ENCODE results near the gene GALT.
A peak's percentile ranks its signal among the peaks of the same experiment; 100 is the strongest.

GALT gene

DNA sequence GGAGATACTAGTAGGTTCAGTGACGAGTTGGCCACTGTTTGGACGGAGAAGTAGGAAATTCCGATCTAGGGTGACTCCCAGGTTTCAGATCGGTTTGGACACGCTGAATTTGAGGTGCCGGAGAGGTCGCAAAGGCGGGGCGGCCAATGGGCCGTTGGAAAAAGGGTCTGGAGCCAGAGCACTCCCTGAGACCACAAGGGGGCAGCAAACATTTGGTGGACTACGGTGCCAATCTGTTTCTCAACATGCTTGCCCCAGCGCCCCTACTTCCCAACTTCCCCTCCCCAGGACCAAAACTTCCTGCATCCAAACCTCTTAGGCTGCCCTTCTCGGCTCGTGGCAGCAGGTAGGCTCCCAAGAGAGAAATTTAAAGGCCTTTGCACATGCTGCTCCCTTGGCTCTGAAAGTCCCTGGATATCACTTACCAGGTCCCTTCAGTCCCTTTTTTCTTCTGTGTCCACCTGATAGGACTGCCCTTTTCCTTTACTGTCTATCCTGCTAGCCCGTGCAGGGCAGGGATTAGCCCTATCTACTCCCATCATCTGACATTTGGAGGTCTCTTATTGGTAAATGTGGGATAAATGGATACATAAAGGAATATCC is 33.6 kb upstream of the GALT start:
- peak; percentile 81 for DNase-seq (ENCODE audit: extremely low spot score)
- TF ChIP-seq, protein P1, sequence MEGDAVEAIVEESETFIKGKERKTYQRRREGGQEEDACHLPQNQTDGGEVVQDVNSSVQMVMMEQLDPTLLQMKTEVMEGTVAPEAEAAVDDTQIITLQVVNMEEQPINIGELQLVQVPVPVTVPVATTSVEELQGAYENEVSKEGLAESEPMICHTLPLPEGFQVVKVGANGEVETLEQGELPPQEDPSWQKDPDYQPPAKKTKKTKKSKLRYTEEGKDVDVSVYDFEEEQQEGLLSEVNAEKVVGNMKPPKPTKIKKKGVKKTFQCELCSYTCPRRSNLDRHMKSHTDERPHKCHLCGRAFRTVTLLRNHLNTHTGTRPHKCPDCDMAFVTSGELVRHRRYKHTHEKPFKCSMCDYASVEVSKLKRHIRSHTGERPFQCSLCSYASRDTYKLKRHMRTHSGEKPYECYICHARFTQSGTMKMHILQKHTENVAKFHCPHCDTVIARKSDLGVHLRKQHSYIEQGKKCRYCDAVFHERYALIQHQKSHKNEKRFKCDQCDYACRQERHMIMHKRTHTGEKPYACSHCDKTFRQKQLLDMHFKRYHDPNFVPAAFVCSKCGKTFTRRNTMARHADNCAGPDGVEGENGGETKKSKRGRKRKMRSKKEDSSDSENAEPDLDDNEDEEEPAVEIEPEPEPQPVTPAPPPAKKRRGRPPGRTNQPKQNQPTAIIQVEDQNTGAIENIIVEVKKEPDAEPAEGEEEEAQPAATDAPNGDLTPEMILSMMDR (IDR thresholded peaks at IDR 0.05; ENCODE audit: control extremely low read depth, extremely low read depth, low read depth, missing control alignments) = peak; percentile 84
- ChIA-PET POLR2A (no interaction called here), CTCF (interaction anchor here (0.9 to 17.0 kb wide), 18 partner anchors 7 to 287 kb away, joined by 3 to 328 read pairs (median 8); partner anchors contain the start of genes ARID3C, DCTN3, GALT and SIGMAR1)

DNA sequence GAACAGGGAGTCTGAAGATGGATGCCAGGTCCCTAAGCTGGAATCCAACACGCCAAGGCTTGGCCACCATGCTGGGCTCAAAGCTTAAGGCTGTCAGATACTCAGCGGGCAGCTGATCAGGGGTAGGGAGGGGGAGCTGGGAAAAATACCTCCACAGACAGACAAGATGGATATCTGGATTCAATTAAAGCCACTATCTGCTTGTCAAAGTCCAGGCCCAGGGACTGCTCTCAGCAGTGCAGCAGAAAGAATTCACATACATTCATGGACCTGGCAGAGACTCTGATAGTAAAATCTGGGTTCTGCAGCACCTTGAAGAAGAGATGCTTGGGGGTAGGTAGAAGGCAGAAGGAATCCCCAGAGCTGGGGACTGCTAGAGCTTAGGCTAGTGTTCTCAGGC is 31.3 kb upstream of the GALT start:
- POLR2A ChIA-PET = no interaction called here
- TF ChIP-seq, protein P1 (IDR thresholded peaks at IDR 0.05; ENCODE audit: control extremely low read depth, extremely low read depth, low read depth, missing control alignments) = no peak
- no peak for DNase-seq (ENCODE audit: extremely low spot score)
- CTCF ChIA-PET = interaction anchor here (1.2 to 17.0 kb wide), 8 partner anchors 9 to 211 kb away, joined by 3 to 328 read pairs (median 10); partner anchors contain the start of genes ARID3C, GALT and SIGMAR1

DNA sequence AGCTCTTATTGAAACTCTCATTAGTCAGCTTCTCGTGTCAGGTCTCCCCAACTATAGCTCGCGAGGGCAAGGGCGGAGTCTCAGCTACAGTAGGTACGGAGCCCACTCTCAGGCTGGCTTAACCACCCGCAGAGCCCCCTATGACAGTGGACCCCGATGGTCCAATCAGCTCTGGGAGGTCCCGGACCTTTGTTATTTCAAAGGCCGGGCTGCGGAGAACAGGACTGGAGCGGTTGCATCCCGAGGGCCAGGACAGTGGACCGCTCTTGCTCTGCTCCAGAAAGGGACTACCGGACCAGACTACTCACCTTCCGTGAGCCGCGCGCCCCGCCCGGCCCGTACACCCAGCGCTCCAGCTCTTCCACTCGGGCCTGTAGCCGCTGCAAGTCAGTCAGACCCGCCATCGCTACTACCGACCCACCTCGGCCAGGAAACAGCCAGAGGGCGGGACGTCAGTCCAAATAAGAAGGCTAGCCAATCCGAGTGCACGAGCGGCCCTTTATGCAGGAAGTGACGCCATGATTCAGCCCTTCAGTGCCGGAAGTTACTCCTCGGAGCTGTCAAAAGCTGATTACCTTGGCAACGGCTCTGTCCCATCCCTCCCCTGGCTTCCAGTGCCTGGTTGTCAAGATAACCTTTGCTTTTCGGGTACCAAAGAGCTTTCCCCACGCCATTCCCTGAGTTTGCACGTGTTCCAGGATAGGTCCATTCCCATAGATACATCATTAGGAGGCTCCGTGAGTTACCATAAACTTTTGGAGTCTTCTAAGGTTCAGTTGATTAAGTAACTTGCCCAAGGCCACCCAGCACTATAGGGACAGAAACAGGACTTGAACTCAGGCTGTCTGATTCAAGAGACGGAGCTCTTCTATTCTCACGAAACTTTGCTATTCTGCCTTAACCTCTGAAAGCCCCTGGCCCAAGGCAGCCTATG is 26.1 kb upstream of the GALT start, which contains the start of gene DCTN3:
DCTN3 (minus strand) TSS at position 435 of the 934 bp plus-strand sequence; CDS start at position 404, 31 bp downstream.
- ChIA-PET CTCF (interaction anchor here (1.0 to 4.9 kb wide), 13 partner anchors 8 to 241 kb away, joined by 3 to 100 read pairs (median 4); partner anchors contain the start of genes ARID3C, GALT, RPP25L and SIGMAR1), POLR2A (interaction anchor here (0.5 to 1.4 kb wide), 2 partner anchors 14 to 1330 kb away, joined by 3 to 4 read pairs; partner anchors contain the start of gene NFX1)
- TF ChIP-seq, protein P1 (IDR thresholded peaks at IDR 0.05; ENCODE audit: control extremely low read depth, extremely low read depth, low read depth, missing control alignments) = no peak
- peak; percentile 97 for DNase-seq (ENCODE audit: extremely low spot score)

DNA sequence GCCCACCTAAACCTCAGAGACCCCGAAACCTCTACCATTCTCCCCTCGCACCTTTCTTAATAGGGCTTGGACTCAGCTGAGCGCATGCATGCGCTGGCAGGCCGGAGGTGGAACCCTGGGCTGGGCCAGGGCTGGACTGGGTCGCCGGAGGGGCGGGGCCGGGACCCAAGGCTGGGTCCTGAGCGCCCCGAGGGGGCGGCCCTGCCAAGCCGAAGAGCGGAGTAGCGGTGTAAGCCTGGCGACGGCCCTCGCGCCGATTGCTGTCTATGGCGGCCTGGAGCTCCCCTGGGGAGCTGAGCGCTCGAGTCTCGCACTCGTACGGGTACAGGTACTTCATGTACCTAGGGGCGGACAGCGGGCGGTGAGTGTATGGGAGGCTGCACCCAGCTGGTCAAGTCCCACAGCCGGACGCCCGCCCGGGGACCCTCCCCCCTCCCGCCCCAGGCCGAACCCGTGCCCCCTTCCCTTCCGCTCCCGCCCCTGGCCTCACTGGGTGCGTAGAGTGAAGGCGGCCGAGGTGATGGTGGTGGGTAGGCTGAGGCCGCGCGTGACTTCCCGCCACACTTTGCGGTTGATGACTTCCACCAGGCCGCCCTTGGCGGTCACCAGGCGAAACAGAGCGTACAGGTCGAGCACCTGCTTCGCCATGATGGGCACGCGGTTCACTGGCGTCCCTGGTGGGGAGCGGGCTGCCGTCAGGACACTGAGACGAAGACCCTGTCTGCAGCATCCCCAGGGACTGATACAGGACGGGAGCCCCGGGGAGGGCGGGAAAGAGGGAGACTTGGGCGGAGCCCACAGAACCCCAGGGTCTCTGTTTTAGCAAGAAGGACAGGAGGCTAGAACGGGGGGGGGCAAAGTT is 22.9 kb upstream of the GALT start:
- TF ChIP-seq, protein P1 (IDR thresholded peaks at IDR 0.05; ENCODE audit: control extremely low read depth, extremely low read depth, low read depth, missing control alignments) = no peak
- ChIA-PET POLR2A (no interaction called here), CTCF (interaction anchor here (1.0 to 4.9 kb wide), 5 partner anchors 10 to 220 kb away, joined by 3 to 100 read pairs (median 4); partner anchors contain the start of gene SIGMAR1)
- no peak for DNase-seq (ENCODE audit: extremely low spot score)

DNA sequence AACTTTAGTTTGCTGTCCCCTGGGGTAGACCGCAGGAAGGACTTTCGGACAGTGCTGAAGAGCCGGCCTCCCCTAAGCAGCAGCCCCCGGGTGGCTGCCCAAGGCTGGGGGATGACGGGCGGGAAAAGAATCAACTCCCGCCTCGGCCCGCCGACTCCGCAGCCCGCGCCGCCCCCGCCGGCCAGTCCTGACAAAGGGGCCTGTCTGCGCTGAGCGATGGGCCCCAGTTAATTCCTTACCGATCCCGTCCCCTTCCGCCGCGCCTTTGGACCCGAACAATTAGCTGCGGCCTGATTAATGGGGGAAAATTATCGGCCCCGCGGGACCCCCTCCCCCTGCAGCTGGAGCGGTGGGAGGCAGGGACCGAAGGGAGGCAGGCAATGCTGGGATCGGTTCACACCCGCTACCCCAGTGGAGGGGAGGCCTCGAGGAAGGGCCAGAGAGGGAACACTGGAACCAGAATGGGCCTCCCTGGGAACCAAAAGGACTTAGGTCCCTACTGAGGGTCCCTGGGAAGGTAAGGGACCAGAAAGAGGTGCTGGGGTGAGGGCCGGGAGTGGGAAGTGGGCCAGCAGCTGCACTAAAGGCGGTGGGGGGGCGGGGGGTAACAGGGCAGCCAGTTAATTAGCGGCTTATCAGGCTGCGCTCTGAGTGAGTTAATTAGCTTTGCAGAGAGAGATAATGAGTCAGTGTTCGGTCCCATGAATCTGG is 21.8 kb upstream of the GALT start:
- ChIA-PET CTCF (interaction anchor here (1.3 to 2.3 kb wide), 7 partner anchors 10 to 221 kb away, joined by 3 to 32 read pairs (median 6); partner anchors contain the start of gene SIGMAR1), POLR2A (no interaction called here)
- DNase-seq (ENCODE audit: extremely low spot score) = no peak
- TF ChIP-seq, protein P1 (IDR thresholded peaks at IDR 0.05; ENCODE audit: control extremely low read depth, extremely low read depth, low read depth, missing control alignments) = no peak
